K562 (cell line): ENCODE data around the gene AGAP1. TPM values are rescaled to one million over a fixed set of nuclear protein-coding genes. Genes with fewer than 3 reads are reported as not detected.

Source experiments
- ATAC-seq: fragments of 200-7000 bp; cut with Tn5 transposase; 3 replicates; pipeline ENCODE4 v1.9.1; 2020; ENCODE audit warnings: moderate library complexity
- BruUV-seq: library from RNA; stranded (reverse); fragments of 400-500 nt; replicated peaks from 2 replicates; lab custom pipeline; 2021; lab: Mats Ljungman, UMichigan
- CTCF ChIA-PET: fragments of 300-600 bp; formaldehyde crosslinking; extraction: SDS; loops from one replicate; lab custom pipeline; 2021; ENCODE audit warnings: low intra/inter-chr PET ratio; lab: Yijun Ruan, JAX
- POLR2A ChIA-PET: fragments of 300-600, 350-650 bp; sonication (Branson Sonifier 250); formaldehyde crosslinking; extraction: SDS; loops from one replicate; lab custom pipeline; 2021; ENCODE audit warnings: antibody characterized with exemption, inconsistent platforms; lab: Yijun Ruan, JAX
- DNase-seq, 4 experiments: peaks; one replicate each; pipeline versions ENCODE4 v3.0.0 to v3.0.0-alpha.2; 2011 to 2018; ENCODE audit warnings: low spot score in 3 of 4, mixed read lengths in 3 of 4; ENCODE audit errors: extremely low read depth in 1 of 4
- FAIRE-seq: peaks from 2 replicates; lab custom pipeline; 2011; peaks lifted over from hg19 to GRCh38; lab: Jason Lieb, UNC
- H2AFZ ChIP-seq: 2 replicates; pipeline ENCODE4 v1.6.0; 2011; ENCODE audit warnings: low read depth, low read length, control low read depth, inconsistent platforms
- H3K27ac ChIP-seq: fragments of 200-600 bp; 3 replicates; pipeline ENCODE4 v1.8.0; 2011; ENCODE audit warnings: low read depth, mild to moderate bottlenecking, control low read depth, inconsistent platforms, low read length, moderate library complexity, mixed read lengths; ENCODE audit errors: extremely low read depth
- H3K27me3 ChIP-seq, 2 experiments: fragments of 300-600 bp in 1 of 2; 2 replicates in 1 of 2; 3 replicates in 1 of 2; pipeline versions ENCODE4 v1.6.0 to v1.8.0; 2011; ENCODE audit warnings: inconsistent platforms in 2 of 2, low read length in 2 of 2, mild to moderate bottlenecking in 1 of 2, mixed read lengths in 1 of 2, moderate library complexity in 1 of 2; ENCODE audit not compliant: control insufficient read depth in 2 of 2, insufficient read depth in 2 of 2
- H3K36me3 ChIP-seq: fragments of 300-600 bp; 3 replicates; pipeline ENCODE4 v1.8.0; 2011; ENCODE audit warnings: mild to moderate bottlenecking, low read length, inconsistent platforms; ENCODE audit not compliant: control insufficient read depth, insufficient read depth
- H3K4me1 ChIP-seq, 2 experiments: fragments of 200-600 bp in 1 of 2; replicated peaks in 1 of 2; 2 replicates in 1 of 2; 3 replicates in 1 of 2; pipeline versions ENCODE4 v1.5.1 to v1.8.0; 2011; ENCODE audit warnings: inconsistent platforms in 2 of 2, low read length in 2 of 2, mild to moderate bottlenecking in 1 of 2, mixed read lengths in 1 of 2, moderate library complexity in 1 of 2; ENCODE audit not compliant: control insufficient read depth in 2 of 2, insufficient read depth in 2 of 2
- H3K4me2 ChIP-seq: 2 replicates; pipeline ENCODE4 v1.6.1; 2011; ENCODE audit warnings: low read length, control low read depth, inconsistent platforms, mixed read lengths; ENCODE audit not compliant: insufficient read depth
- H3K4me3 ChIP-seq: fragments of 200-600 bp; sonication (generic), shearing (Covaris generic); 2 replicates; pipeline ENCODE4 v1.5.1; 2016; ENCODE audit warnings: control low read depth, inconsistent platforms
- H3K79me2 ChIP-seq: fragments of 200-600 bp; 3 replicates; pipeline ENCODE4 v1.8.0; 2011; ENCODE audit warnings: low read length, inconsistent platforms; ENCODE audit not compliant: control insufficient read depth, insufficient read depth
- H3K9ac ChIP-seq, 2 experiments: 2 replicates each; pipeline versions ENCODE4 v1.6.0 to v1.6.1; 2011; ENCODE audit warnings: low read depth in 2 of 2, low read length in 2 of 2, control low read depth in 1 of 2, inconsistent platforms in 1 of 2, mild to moderate bottlenecking in 1 of 2, mixed read lengths in 1 of 2; ENCODE audit not compliant: insufficient read depth in 1 of 2
- H3K9me1 ChIP-seq: one replicate; pipeline ENCODE4 v1.6.0; 2011; ENCODE audit warnings: inconsistent platforms, mild to moderate bottlenecking, low read length, moderate library complexity; ENCODE audit not compliant: control insufficient read depth, insufficient read depth
- H3K9me3 ChIP-seq: replicated peaks from 2 replicates; pipeline ENCODE4 v1.5.1; 2011; ENCODE audit warnings: low read depth, low read length, inconsistent platforms; ENCODE audit not compliant: control insufficient read depth, insufficient read depth
- H4K20me1 ChIP-seq: replicated peaks from 2 replicates; pipeline ENCODE4 v1.6.1; 2011; ENCODE audit warnings: low read length, inconsistent platforms, mixed read lengths; ENCODE audit not compliant: control insufficient read depth, insufficient read depth
- DPF2 ChIP-seq: fragments of 450-650 bp; IDR thresholded peaks from 2 replicates; pipeline ENCODE4 v1.6.1; 2016
- FIP1L1 ChIP-seq: fragments of 200-400 bp; formaldehyde crosslinking; IDR thresholded peaks from 2 replicates; pipeline ENCODE4 v1.6.1; 2018; ENCODE audit warnings: mild to moderate bottlenecking, low read depth, low read length; ENCODE audit not compliant: poor library complexity, severe bottlenecking
- KLF10 ChIP-seq: fragments of 250-450 bp; sonication (Bioruptor Pico); IDR thresholded peaks from 2 replicates; pipeline ENCODE4 v1.6.1; 2021; ENCODE audit warnings: matching md5 sums
- MTA3 ChIP-seq: fragments of 450-650 bp; formaldehyde crosslinking; IDR thresholded peaks from 2 replicates; pipeline ENCODE4 v1.6.1; 2017; ENCODE audit warnings: mild to moderate bottlenecking, borderline replicate concordance
- PURB ChIP-seq: sonication (generic); formaldehyde crosslinking; IDR thresholded peaks from 2 replicates; pipeline ENCODE4 v1.9.0; 2021; ENCODE audit warnings: low read depth, mild to moderate bottlenecking, missing genetic modification reagents
- STAT6 ChIP-seq: sonication (generic); formaldehyde crosslinking; IDR thresholded peaks from 2 replicates; pipeline ENCODE4 v1.8.1; 2023; ENCODE audit warnings: mild to moderate bottlenecking, missing genetic modification reagents
- TRIM24 ChIP-seq, 2 experiments: fragments of 450-650 bp; IDR thresholded peaks; 2 replicates each; pipeline ENCODE4 v1.6.1; 2016
- ZFP1 ChIP-seq: fragments of 450-650 bp; formaldehyde crosslinking; IDR thresholded peaks from 2 replicates; pipeline ENCODE4 v1.4.0; 2020; ENCODE audit warnings: mild to moderate bottlenecking, mixed read lengths
- WGBS: fragments of 100-300 bp; shearing (Covaris generic); methylation state at CpG from one replicate; pipeline ENCODE4 v1.1.6; 2016; ENCODE audit warnings: low coverage, mixed read lengths; ENCODE audit not compliant: insufficient coverage; ENCODE audit errors: missing lambda C conversion rate; 5-methylcytosine and 5-hydroxymethylcytosine counted together
- in situ Hi-C: fragments of 300-500 bp; cut with MboI; formaldehyde crosslinking; loops from 4 replicates; pipeline ENCODE4 v1.15.0; 2018; ENCODE audit warnings: inconsistent platforms, mixed read lengths
- intact Hi-C: fragments of 100-400 bp; cut with micrococcal nuclease; formaldehyde crosslinking; loops from 2 replicates; pipeline ENCODE4 v1.14.2; 2022
- polyA plus RNA-seq, 8 experiments: library from polyadenylated mRNA; depleted of rRNA in 4 of 8; stranded (reverse) in 5 of 8; unstranded in 3 of 8; fragments of >200 nt; fragmentation: Nextera tagmentation in 2 of 8; fragmentation: Illumina TruSeq in 1 of 8; extraction: Ambion mirVana in 2 of 8; extraction: Trizol in 1 of 8; gene quantifications; 2 replicates each; pipeline versions ENCODE4 v1.2.1 to v1.2.3, GENCODE V29; 2011 to 2014; ENCODE audit warnings: inconsistent platforms in 1 of 8, missing spikeins in 1 of 8
- total RNA-seq, 7 experiments: library from RNA; depleted of rRNA in 6 of 7; stranded (reverse); fragments of >200 nt in 6 of 7; fragmentation: Illumina TruSeq in 2 of 7; extraction: Trizol in 2 of 7; gene quantifications; 2 replicates each; pipeline versions ENCODE4 v1.2.1 to v1.2.3, GENCODE V29; 2011 to 2021; ENCODE audit warnings: low replicate concordance in 1 of 7

Gene AGAP1
- total and polyA plus RNA-seq, 9 of the 15 experiments (the other 6 are each of a cell fraction or from before 2014, with no cell fraction given): 1.3 to 24.0 (median 10.6) TPM

- no TSS peak for BruUV-seq
- Histone ChIP-seq H3K9ac (no peak overlapping the region), H3K27ac (no peak overlapping the region), H3K4me3 (no peak overlapping the region), H2AFZ (no peak overlapping the region), H3K36me3 (peaks cover 18% of the 10 kb centered on the region; the same call in 2 of the 3 replicates), H3K27me3 (no peaks in the 10 kb centered on the region), H3K4me2 (no peak overlapping the region), H3K4me1 (peaks cover 11 to 18% of the 10 kb centered on the region in 2 experiments; a peak in 3 of 5 replicates), H3K79me2 (no peaks in the 10 kb centered on the region), H4K20me1 (no peaks in the 10 kb centered on the region; the same call in 1 of the 2 replicates), H3K9me1 (no peaks in the 10 kb centered on the region), H3K9me3 (no peaks in the 10 kb centered on the region)
- DNase-seq: no peak
- intact Hi-C loops: no loop called here
- ChIA-PET CTCF (no interaction called here), POLR2A (no interaction called here)
- 68% methylated on average over 7 of the region's 10 CpGs for WGBS
- in situ Hi-C loops: no loop called here
- TF ChIP-seq MTA3: no peak
- no peak for TF ChIP-seq TRIM24 (IDR thresholded peaks at IDR 0.05)
- TF ChIP-seq PURB (CRISPR knock-in tag): no peak
- TF ChIP-seq ZFP1 (CRISPR knock-in tag): no peak
- no peak for TF ChIP-seq STAT6 (CRISPR knock-in tag)
- TF ChIP-seq FIP1L1: no peak
- no peak for TF ChIP-seq KLF10 (CRISPR knock-in tag)
- no peak for TF ChIP-seq DPF2
- FAIRE-seq: no peak
- ATAC-seq: no peak
Measured at GRCh38 chr2:235911633-235912233, 417.9 kb downstream of the AGAP1 start.
